Choroid plexus epithelial cell (primary cell): Measurements from ENCODE around the gene URI1.

Experiments used
- DNase-seq: peaks from one replicate; pipeline ENCODE4 v3.0.0-alpha.2; 2010; ENCODE audit warnings: low read depth
- H3K4me3 ChIP-seq: 2 replicates; pipeline ENCODE4 v1.5.1; 2011; ENCODE audit warnings: low read depth, mild to moderate bottlenecking, control low read depth, low read length, moderate library complexity
- TF ChIP-seq, protein P1 (sequence below): conservative IDR thresholded peaks from 2 replicates; pipeline ENCODE4 v1.5.1; 2011; ENCODE audit warnings: low read depth, mild to moderate bottlenecking, control low read depth, inconsistent platforms, low read length, moderate library complexity

URI1 gene

DNA sequence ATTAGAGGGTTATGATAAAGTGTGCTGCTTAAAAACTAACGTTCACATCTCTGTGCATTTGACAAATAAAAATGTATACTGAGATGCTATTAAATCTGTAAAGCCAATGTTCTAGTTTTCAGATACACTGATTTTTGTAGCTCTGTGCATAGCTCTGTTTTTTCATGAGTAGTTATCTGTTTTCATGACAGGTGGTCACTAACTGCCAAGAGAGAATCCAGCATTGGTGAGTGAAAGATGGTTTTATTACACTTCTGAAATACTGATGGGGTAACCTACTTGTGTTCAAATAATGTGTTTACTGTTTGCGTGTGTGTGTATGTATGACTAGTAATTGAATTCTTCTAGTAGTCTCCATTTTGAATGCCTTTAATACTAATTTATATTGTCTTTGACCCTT lies 29.0 kb downstream of the URI1 start:
- no peak for DNase-seq
- H3K4me3 ChIP-seq: no peak overlapping the region
- TF ChIP-seq, protein P1, sequence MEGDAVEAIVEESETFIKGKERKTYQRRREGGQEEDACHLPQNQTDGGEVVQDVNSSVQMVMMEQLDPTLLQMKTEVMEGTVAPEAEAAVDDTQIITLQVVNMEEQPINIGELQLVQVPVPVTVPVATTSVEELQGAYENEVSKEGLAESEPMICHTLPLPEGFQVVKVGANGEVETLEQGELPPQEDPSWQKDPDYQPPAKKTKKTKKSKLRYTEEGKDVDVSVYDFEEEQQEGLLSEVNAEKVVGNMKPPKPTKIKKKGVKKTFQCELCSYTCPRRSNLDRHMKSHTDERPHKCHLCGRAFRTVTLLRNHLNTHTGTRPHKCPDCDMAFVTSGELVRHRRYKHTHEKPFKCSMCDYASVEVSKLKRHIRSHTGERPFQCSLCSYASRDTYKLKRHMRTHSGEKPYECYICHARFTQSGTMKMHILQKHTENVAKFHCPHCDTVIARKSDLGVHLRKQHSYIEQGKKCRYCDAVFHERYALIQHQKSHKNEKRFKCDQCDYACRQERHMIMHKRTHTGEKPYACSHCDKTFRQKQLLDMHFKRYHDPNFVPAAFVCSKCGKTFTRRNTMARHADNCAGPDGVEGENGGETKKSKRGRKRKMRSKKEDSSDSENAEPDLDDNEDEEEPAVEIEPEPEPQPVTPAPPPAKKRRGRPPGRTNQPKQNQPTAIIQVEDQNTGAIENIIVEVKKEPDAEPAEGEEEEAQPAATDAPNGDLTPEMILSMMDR: no peak

DNA sequence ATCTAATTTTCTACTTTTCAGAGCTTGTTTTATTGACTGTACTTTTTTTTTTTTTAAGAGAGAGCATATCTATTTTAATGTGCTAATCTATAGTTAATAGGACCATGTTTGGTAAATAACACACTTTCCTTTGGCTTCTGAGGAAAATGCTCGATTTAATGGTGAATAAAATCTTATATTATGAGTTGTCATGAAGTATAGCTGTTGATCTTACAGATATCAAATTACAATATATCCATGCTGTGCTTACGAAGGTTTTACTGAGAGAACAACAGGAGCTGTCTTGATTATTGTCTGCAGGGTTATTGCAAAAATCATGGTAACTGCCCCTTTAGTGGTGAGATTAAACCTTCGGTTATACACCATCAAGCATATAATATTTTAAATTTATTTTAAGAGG lies 29.6 kb downstream of the URI1 start:
- no peak overlapping the region for H3K4me3 ChIP-seq
- TF ChIP-seq, protein P1: no peak
- no peak for DNase-seq

GRCh38 chr19:29974701-29975100 lies 32.7 kb downstream of the URI1 start:
- no peak for DNase-seq
- no peak overlapping the region for H3K4me3 ChIP-seq
- TF ChIP-seq, protein P1: no peak

DNA sequence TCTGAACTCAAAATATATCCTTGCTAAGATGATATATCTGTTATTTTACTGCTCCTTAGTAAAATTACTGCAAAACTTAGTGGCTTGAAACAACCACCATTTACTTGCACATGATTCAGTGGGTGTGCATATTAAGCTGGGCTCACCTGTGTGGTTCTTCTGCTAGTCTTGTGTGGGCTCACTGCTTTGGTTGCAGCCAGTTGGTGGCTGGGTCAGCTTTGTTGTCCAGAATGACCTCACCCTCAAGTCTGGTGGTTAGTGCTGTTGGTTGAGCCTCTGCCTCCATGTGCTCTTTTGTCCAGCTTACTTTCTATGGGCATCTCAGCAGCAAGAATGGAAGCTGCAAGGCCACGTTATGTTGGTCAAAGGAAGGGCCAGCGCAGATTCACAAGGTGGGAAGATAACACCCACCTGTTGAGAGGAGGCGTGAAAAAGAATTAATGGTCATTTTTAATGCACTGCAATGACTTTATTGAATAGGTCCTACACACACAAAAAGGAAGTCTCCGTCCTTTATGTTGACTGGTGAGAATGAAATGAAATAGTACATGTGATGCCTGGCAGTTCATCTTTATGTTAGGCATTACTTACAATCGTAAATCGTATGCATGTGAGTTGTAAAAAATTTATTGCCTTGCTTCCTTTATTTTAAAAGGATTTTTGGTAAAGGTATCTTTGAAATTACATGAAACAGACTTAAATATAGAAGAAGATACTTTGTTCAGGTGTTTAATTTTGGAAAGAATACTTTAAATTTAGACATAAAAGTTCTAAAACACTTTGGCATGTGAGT lies 34.3 kb downstream of the URI1 start:
- no peak for DNase-seq
- no peak overlapping the region for H3K4me3 ChIP-seq
- TF ChIP-seq, protein P1: no peak

DNA sequence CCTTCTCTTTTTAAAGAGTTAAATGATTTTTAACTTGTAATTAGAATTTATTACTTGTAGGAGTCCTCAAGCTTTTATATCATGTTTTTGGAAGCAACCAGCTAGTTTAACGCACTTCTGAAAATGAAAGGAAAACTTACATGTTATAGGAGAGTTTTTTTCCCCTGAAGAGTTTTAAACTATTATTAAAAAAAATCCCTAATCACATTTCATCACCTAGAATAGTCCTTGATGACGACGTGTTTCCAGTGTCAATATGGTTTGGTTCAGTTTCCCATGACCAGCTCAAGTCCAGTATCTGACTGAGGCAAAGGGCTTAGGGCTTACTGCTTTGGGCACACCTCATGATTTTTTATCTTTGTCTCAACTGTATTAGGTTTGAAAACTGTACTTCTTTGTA lies 36.0 kb downstream of the URI1 start:
- H3K4me3 ChIP-seq: no peak overlapping the region
- TF ChIP-seq, protein P1: no peak
- no peak for DNase-seq

DNA sequence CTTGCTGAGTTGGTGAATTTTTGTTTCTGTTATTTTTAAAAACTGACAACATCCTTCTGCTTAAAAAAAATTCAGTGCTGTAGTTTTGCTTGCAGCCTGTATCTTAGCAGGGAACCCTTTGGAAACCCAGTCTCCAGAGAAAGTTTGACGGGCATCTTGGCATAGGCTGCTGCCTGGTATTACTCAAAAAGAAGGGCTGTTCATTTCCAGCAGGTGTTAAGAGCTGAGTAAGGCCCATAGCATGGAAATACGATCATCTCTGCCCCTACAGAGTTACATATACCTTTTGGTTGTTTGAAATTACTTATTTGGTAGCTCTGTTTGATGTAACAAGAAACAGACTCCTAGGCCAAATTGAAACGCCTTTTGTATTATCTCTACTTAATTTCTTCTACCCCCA lies 41.5 kb downstream of the URI1 start:
- H3K4me3 ChIP-seq: no peak overlapping the region
- TF ChIP-seq, protein P1: no peak
- no peak for DNase-seq

DNA sequence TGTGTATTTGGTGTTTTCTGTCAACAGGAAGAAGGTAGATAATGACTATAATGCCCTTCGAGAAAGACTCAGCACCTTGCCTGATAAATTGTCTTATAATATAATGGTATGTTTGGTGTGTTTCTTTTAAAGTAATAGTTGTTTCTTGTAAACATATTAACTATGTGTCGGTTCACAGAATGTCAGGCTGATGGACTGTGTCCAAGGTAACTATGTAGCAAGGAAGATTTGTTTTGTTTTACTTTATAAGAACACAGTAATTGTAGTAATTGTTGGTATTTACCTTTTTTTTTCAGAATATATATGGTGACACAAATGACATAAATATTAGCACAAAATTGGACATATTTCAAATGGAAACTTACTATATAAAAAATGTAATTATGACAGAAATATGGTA lies 43.2 kb downstream of the URI1 start:
- TF ChIP-seq, protein P1: no peak
- H3K4me3 ChIP-seq: no peak overlapping the region
- no peak for DNase-seq
